DMS53 treated with DMSO at 0.1 percent for 48 hours (cell line): ENCODE data around the gene C16orf92.
"Not testable (repeated sequence)": the region's sequence is repeated elsewhere in the genome, so short reads cannot be mapped to it uniquely, and the experiment has no call there.

Experiments used
- DNase-seq: peaks from one replicate; lab custom pipeline; 2025; ENCODE audit not compliant: unreplicated experiment; lab: John Stamatoyannopoulos, UW

Gene C16orf92

GRCh38 chr16:30004424-30004776 lies 18.6 kb upstream of the C16orf92 start:
- peak; percentile 80 for DNase-seq

- DNase-seq, result no peak
These were observed 18.2 kb upstream of the C16orf92 start for GRCh38 chr16:30004811-30005242.

GRCh38 chr16:30005341-30006094 lies 17.5 kb upstream of the C16orf92 start:
- peak; percentile 63 for DNase-seq

GRCh38 chr16:30006095-30006473 lies 16.9 kb upstream of the C16orf92 start:
- no peak for DNase-seq

- no peak for DNase-seq
These were observed 16.2 kb upstream of the C16orf92 start for GRCh38 chr16:30006659-30007377.

- DNase-seq, result no peak
These were observed 15.6 kb upstream of the C16orf92 start for GRCh38 chr16:30007378-30007895.

- DNase-seq, result no peak
These were observed 13.7 kb upstream of the C16orf92 start for GRCh38 chr16:30009085-30009862.

GRCh38 chr16:30009990-30010843 lies 12.8 kb upstream of the C16orf92 start:
- DNase-seq, result no peak

- peak; percentile 5 for DNase-seq
These were observed 11.9 kb upstream of the C16orf92 start, which contains the start of gene DOC2A for GRCh38 chr16:30010844-30011713. Gene DOC2A, minus strand, starts transcription at chr16:30011027. Its CDS starts 805 bp downstream, at chr16:30010222.

GRCh38 chr16:30011714-30012504 lies 11.1 kb upstream of the C16orf92 start:
- no peak for DNase-seq

GRCh38 chr16:30012598-30012997 lies 10.4 kb upstream of the C16orf92 start:
- DNase-seq, result not testable (repeated sequence)

- DNase-seq, result not testable (repeated sequence)
These were observed 7.5 kb upstream of the C16orf92 start for GRCh38 chr16:30015450-30015849.

GRCh38 chr16:30016555-30017276 lies 6.3 kb upstream of the C16orf92 start:
- no peak for DNase-seq

GRCh38 chr16:30017277-30017656 lies 5.7 kb upstream of the C16orf92 start:
- DNase-seq, result no peak

- DNase-seq, result not testable (repeated sequence)
These were observed 5.1 kb upstream of the C16orf92 start for GRCh38 chr16:30017937-30018336.

GRCh38 chr16:30018731-30019158 lies 4.3 kb upstream of the C16orf92 start:
- DNase-seq, result no peak

GRCh38 chr16:30023586-30023985 lies 588 bp downstream of the C16orf92 start:
- no peak for DNase-seq

- DNase-seq, result no peak
These were observed 1.5 kb downstream of the C16orf92 start for GRCh38 chr16:30024451-30024850.
